Stimulated activated CD8-positive, alpha-beta memory T cell treated with anti-CD3 and anti-CD28 coated beads, Interleukin-15, amount 100 ng/mL, for 48 hours (primary cell): ENCODE data around the gene CHST11.

Experiments used
- DNase-seq, 2 donors: peaks; one replicate each; pipeline ENCODE4 v3.0.0-alpha.2; 2020; ENCODE audit warnings: low read depth in 2 of 2

CHST11 gene

DNA sequence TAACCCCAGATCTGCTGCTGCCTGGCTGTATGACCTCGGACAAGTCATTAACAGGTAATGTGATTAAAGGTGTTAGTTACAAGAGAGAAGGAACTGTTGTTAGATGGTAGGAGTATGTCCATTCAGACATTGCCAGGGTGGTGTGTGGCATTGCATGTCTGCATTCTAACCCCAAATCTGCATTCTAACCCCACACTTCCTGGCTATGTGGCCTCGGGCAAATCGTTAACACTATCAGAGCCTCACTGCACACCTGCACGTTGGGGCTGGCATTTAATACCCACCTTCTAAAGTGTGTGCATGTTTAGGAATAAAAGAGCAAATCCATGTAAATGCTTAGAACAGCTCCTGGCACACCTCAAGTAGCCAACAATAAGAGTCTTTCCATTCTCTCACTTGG lies 46.4 kb downstream of the CHST11 start:
- no peak for DNase-seq

DNA sequence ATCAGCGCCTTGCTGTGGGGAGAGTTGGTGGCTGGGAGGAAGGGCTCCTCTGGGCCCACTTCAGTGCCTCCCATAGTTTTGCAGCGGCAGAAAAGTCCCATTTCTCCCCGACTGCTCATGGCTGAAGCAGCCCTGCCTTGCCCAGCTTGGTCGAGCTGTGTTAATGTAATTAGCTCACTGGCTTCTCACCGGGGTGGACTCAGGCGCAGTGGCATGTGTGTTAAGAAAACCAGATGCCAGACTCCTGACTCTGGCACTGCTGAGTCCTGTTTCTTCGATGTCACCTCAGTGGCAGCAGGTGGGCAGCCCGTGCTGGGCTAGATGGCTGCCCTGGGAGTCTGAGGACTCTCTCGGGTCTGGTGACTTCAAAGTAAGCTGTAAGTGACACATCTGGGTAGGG lies 47.4 kb downstream of the CHST11 start:
- DNase-seq: no peak

DNA sequence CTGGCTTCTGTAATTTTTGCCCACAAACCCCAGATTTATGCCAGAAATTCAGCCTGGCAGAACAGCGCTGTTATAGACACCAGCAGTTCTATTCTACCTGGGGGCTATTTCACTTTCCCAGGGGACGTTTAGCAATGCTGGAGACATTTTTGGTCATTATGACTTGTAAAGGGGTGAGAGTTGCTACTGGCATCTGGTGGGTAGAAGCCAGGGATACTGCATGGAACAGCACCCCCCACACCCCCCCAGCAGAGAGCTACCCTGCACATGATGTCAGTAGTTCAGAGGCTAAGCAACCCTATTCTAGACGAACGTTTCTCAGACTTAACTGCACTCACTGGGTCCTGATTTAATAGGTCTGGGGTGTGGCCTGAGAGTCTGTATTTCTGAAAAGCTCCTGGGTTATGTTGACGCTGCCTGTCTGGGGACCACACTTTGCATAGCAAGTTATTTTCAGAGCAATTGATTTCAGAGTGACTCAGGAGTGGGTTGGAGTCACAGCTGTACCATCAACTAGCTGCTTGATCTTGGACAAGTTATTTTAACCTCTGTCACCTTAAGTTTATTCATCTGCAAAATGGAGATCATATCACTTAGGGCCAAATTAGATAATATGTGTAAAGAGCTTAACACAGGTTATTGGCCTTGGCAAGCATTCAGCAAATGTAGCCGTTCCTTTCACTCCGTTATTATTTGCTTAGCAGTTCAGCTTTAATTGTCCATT lies 48.5 kb downstream of the CHST11 start:
- DNase-seq: no peak

DNA sequence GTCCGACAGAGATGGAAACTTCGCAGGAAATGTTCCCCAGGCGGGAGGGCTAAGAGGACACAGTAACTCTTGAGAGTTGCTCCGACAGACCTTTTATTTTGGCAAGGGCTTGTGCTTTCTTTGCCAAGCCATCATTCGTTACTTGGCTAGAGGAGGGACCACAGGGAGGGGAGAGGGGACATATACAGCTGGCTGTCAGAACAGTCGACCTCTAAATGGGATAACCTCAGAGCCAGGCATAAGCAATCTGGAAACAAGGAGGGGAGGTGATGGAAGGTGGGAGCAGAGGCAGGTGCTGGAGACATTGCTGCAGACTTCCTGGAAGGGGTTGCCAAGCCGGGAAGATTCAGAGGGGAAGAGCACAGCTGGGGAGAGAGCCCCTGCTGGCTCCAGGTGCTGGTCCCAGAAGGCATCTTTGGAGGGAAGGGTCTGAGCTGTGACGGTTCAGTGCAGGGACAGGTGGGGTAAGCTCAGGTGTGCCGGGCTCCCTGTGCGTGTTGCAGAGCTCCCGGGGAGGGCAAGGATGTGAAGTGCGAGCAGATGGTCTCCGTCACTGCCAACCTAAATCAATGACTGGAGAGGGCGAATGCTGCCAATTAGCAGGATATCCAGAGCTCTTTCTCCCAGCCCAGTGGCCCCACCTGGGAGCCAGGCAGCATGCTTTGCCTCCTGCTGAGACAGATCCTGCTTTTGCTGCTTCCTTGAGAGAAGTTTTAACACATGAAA lies 50.1 kb downstream of the CHST11 start:
- DNase-seq: no peak

DNA sequence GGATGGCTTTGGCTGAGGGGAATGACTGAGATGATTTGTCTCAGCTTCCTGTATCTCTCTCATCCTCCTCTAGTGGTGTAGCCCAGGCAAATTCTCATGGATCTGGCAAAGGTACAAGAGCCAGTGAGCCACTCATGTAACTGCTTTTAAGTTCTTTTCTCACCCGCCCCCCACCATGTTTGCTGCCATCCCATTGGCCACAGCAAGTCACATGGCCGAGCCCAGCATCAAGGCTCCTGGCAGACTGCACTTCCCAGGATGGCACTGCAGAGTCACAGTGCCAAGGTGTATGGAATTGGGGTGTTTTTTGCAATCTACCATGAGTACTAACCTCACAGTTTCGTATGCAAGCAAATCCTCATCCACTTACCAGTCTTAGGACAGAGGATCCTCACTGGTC lies 50.9 kb downstream of the CHST11 start:
- no peak for DNase-seq

DNA sequence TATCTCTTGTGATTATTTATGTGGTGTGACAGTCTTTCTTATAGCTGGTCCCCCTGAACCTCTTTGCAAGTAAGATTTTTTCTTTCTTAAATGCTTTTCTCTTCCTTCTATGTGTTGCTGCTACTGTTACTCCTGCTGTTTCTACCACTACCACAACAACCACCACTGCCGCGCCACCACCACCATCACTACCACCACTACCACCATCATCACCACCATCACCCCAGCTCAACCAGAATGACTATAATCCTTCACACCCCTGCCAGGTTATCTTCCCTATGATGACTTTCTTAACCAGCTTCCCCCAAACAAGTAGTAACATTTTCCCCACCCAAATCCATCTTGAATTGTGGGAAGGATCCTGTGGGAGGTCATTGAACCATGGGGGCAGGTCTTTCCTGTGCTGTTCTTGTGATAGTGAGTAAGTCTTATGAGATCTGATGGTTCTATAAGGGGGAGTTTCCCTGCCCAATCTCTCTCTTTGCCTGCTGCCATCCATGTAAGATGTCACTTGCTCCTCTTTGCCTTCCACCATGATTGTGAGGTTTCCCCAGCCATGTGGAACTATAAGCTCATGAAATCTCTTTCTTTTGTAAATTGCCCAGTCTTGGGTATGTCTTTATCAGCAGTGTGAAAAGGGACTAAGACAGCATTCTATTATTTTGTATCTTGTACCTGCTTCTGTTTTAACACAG lies 52.2 kb downstream of the CHST11 start:
- no peak for DNase-seq

DNA sequence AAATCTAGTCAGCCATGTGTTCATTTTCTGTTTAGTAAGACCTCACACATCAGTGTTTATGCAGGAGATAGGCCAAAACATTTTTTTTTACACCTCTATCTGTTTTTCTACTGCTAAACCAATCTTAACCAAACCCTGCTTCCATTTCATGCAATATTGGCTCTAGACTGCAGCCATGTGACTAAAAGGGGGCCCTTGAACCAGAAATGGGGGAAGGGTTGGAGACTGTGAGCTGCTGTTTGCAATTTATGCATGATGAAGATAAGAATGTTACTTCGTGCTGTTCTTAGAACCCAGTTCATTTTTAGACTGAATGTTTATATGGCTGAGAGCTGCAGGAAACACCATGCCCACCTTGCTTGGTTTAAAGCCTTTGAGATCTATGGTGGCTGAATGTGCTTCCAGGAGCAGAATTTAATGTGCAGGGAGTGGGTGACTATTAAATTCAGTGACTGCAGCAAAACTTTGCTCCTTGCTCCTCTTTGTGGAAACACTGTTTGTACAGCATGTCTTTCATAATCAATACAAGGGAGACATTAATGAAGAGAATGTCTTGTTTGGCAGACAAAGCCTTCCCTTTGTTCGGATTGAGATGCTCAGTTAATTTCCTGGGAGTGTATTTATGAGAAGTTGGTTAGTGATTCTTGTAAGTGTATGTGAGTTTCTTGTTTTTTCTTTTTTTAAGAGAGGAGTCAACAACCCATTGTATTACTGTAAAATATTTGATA lies 53.6 kb downstream of the CHST11 start:
- no peak for DNase-seq

DNA sequence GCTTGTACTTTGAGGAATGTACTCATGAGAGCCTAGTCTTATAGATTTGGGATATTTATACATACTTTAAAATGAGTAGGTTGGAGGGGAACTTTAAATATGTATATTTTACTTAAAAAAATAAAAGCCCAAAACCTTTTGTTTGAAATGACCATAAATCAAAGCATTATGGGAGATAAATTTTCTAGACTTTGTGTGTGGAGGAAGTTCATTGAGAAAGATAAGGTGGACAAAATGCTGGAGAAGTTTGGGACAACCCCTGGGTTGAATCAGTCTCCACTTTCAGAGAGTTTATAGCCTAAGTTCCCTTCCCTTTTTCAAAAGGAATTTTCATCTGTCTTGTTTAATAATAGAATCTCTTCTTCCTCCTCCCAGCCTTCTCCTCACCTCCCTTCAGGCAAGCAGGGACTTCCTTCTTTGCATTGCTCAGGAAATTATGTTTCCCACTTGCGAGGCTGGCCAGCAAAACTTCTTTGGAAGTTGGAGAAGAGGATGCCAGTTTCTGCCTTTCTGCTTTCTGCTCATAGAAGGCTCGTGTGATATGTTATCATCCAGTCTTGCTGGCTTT lies 54.2 kb downstream of the CHST11 start:
- no peak for DNase-seq

DNA sequence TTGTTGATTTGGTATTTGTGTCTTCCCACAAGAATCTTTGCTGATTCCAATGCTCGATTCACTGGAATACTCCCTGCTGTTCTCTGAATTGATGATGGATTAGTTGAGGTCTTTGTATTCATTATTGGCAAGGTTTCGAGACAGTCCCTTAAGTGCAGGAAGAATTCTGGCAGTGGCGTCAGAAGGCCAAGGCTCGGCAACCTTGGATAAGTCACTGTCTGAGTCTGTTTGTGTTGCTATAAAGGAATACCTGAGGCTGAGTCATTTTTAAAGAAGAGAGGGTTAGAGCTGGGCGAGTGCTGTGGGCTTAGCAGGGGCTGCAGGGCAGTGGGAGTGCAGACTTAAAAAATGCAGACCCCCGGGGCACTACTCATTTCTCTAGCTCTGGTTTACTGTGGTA lies 56.9 kb downstream of the CHST11 start:
- DNase-seq: no peak

DNA sequence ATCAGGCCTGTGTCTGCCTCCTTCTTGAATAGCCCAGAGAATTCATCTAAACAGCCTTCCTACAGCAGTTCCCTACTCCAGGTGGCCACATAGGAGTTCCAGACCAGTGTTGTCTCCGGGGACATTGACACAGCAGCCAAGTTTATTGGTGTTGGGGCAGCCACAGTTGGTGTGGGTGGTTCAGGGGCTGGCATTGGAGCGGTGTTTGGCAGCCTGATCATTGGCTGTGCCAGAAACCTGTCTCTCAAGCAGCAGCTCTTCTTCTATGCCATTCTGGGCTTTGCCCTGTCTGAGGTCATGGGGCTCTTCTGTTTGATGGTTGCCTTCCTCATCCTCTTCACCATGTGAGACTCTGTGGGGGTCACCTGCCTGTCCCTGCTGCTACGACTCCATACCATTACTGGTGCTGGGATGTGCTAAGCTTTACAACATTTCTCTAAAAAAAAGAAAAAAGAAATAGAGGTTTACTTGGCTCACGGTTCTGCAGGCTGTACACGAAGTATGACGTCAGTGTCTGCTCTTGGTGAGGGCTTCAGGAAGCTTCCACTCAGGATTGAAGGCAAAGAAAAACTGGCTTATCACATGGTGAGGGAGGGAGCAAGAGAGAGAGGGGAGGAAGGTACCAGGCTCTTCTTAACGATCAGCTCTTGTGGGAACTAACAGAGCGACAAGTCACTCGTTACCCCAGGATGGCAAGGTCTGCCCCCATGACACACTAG lies 57.5 kb downstream of the CHST11 start:
- no peak for DNase-seq

DNA sequence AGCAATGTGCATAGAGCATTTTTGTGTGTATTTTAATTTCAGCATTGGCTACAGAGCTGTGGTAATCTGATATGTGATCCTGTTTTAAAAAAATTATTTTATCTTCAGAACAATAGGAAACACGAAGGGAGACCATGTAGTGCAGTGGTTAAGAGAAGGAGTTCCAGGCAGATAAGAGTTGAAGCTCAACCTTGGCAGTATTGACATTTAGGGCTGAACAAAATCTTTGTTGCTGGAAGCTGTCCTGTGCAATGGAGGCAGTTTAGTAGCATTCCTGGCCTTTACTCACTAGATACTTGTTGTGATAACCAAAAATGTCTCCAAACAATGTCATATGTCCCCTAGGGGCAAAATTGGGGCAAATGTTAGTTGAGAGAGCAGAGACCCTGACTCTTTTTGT lies 59.2 kb downstream of the CHST11 start:
- no peak for DNase-seq

DNA sequence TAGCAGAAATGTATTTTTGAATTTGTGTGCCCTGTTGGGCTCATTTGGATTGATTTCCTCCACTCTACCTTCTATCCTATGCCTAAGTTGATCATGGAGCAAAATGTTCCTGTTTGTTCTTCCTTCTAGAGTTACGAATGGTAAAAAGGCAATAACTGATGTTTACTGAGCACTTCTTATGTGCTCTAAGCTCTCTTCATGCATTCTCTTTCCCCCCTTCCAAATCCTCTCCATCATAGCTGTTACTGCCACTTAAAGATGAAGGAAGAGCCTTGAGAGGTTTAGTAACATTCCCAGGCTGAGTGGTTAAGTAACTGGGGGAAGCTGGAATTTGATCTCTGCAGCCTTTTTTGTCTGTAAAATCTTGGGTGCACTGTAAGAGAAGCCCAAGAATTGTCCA lies 60.1 kb downstream of the CHST11 start:
- DNase-seq: no peak

DNA sequence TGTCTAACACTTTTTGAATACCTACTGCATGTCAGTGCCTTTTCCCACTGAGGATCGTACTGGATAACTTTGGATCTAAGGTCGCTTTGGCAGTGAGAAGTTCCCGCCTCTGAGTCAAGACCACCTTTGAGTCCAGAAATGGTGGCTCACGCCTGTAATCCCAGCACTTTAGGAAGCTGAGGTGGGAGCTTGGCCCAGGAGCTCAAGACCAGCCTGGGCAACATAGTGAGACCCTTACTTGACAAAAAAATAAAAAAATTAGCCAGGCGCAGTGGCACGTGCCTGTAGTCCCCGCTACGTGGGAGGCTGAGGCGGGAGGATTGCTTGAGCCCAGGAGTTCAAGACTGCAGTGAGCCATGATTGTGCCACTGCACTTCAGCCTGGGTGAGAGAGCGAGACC lies 61.1 kb downstream of the CHST11 start:
- no peak for DNase-seq

DNA sequence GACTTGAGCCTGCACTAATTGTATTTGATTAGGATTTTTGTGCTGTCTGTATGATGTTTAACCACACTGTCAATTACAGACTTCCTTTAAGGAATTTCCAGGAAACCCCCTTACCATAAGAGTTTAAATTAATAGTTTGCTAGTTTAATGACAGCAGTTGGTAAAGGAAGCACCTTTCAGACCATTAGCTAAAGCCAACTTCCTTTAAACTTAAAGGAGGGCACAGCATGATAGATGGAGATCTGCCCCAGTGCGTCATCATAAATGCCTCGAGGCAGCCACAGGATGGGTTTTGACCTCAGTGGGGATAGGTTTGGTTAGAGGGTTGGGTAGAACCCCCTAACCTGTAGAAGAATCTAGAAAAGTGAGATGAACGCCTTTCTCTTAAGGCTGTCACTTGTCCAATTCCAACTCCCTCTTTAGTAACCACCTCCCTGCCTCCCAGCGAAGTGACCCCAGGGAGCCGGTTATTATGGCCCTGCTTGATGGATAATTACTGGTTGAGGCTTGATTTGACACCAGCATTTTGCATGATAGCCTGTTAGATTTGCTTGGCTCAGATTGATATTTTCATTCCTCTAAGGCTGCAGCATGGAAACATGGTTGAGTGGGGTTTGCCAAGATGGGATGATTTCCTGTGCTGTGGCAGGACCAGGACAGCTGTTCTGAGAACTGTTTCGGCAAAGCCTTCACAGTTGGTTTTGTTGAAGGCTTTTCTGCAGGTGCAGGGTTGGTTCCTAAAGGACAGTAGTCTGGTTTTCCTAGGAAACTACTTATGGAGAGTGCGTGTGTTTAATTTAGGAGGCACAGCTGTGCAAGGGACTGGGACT lies 62.7 kb downstream of the CHST11 start:
- peak in 1 of 2 donors; percentile 25 for DNase-seq

DNA sequence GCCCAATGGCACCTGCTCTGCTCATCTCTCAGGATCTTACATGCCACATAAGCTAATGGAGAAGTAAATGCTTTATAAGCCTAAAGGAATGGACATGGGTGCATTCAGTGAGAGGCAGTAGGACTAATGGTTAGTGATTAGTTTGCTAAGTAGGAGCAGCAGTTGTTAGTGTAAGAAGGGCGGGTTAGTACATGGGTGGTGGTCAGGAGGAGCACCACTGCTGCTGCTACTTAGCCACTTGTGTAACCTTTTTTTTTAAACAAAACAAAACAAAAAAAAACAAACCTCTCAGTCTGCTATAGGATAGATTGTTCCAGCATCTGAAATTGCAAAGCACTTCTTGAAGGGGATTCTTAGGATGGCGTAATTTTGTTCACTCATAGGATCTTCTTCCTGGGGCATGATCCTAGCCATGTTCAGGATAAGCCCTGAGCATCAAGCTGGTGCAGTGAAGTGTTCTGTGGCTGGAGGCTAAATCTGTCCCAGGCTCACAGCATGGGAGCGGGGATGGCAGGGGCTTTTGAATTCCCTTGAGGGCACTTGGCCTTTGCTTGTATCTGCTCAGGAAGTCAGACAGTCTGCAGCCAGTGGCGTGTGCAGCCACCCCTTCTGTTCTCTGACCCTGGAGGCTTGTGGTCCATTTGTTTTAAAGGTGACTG lies 63.6 kb downstream of the CHST11 start:
- DNase-seq: no peak

DNA sequence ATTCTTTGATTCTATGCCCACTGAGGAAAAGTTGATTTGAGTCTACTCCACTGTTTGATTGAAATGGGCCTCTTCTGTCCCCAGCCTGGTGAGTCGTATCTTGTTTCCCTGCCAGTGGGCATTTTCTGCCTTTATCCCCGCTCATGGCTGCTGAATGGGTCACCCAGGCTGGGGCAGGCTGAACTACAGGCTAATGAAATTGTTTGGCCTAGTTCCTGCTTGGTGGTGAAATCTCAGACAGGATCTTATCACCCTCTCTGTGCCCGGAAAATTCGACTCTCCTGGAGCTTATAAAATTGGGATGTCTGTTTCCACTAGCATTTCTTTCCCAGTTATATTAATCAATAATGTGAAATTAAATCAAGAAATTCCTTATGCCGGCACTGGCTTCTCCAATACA lies 65.0 kb downstream of the CHST11 start:
- DNase-seq: no peak

DNA sequence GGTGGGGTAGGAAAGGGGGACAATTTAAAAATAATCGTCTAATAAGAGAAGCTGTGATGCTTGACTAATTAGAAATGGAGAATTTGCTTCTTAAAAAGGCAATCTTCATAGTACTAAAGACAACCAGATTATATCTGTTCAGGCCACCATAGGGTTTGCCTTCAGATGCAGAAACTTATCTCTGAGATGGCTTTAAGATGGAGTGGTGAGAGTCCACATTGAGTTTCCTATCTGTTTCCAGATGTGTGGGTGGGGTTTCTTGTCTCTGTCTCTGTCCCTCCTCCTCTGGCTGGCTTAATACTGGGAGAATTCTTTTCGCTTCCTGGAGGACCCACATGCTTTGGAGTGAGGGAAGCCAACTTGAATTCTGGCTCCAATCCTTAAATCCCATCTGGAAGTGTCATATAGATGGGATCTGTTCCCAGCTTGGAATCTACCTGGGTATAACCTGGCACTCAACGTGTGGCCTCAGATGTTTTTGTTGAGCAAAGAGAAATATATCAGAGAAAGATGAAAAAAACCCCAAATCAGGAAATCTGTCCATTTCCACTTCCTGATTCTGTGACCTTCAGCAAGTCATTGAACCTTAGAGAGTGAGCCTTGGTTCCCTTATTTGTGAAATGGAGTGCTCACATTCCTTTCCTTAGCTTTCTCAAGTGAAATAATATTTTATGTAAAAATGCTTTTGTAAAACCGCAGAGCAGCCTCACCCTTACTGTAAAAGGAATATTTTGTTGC lies 66.4 kb downstream of the CHST11 start:
- no peak for DNase-seq

DNA sequence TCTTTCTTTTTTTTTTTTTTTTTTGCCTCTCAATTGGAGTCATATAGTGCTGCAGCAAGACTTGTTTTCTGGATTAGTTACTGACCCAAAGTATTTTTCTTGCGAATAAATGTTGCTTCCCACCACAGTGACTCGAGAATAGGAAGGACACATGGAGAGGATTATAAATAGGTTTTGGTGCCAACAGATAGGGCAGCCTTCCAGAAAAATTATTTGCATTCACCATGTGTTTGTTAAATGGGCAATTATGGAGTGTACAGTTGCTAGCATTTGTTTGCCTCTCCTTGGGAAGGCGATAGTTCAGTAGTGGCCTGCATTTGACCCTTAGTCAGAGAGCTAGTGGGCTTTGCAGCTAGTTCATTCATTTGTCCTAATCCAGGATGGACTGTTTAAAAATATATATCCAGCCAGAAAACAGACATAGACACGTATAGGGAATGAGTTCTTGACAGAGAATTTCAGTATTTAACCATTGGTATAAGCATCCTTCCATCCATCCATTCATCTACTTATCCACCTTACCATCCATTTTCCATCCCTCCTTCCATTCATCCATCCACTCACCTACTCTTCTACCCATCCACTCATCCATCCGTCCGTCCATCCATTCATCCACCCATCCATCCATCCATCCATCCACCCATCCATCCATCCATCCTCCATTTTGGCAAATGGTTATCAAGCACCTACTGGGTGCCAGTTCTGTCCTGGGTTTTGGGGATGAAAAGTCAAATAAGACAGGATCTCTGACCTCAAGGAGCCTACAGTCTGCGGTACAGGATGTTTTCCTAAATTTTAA lies 67.5 kb downstream of the CHST11 start:
- no peak for DNase-seq
